Hepatocyte (in vitro differentiated cells): ENCODE measurements around the gene PYY. TPM values are rescaled to one million over a fixed set of nuclear protein-coding genes. Genes with fewer than 3 reads are reported as not detected.

Experiments used
- DNase-seq: peaks from one replicate; pipeline ENCODE4 v3.0.0-alpha.2; 2016; ENCODE audit warnings: low spot score
- H2AFZ ChIP-seq: fragments of 200-600 bp; sonication (generic); 2 replicates; pipeline ENCODE4 v1.6.0; 2016; ENCODE audit warnings: antibody characterized with exemption, mild to moderate bottlenecking
- H3K27ac ChIP-seq: fragments of 200-600 bp; sonication (generic); 2 replicates; pipeline ENCODE4 v1.5.1; 2016; ENCODE audit warnings: mild to moderate bottlenecking
- H3K27me3 ChIP-seq: fragments of 200-600 bp; sonication (generic); 2 replicates; pipeline ENCODE4 v1.6.1; 2016
- H3K36me3 ChIP-seq: fragments of 200-600 bp; sonication (generic); replicated peaks from 2 replicates; pipeline ENCODE4 v1.5.1; 2016; ENCODE audit warnings: low read depth; ENCODE audit not compliant: insufficient read depth
- H3K4me1 ChIP-seq: fragments of 200-600 bp; sonication (generic); 2 replicates; pipeline ENCODE4 v1.5.1; 2016; ENCODE audit warnings: mild to moderate bottlenecking, moderate library complexity; ENCODE audit not compliant: insufficient read depth
- H3K4me2 ChIP-seq: fragments of 200-600 bp; sonication (generic); 2 replicates; pipeline ENCODE4 v1.6.0; 2016
- H3K4me3 ChIP-seq: fragments of 200-600 bp; sonication (generic); 2 replicates; pipeline ENCODE4 v1.5.1; 2016; ENCODE audit warnings: mild to moderate bottlenecking
- H3K79me2 ChIP-seq: fragments of 200-600 bp; sonication (generic); 2 replicates; pipeline ENCODE4 v1.6.0; 2017; ENCODE audit warnings: mild to moderate bottlenecking
- H3K9me2 ChIP-seq: fragments of 200-600 bp; sonication (generic); replicated peaks from 2 replicates; pipeline ENCODE4 v1.6.0; 2017; ENCODE audit warnings: mild to moderate bottlenecking; ENCODE audit not compliant: insufficient read depth
- H3K9me3 ChIP-seq: fragments of 200-600 bp; sonication (generic); 2 replicates; pipeline ENCODE4 v1.5.1; 2016; ENCODE audit warnings: low read depth, mild to moderate bottlenecking
- H4K20me1 ChIP-seq: fragments of 200-600 bp; sonication (generic); 2 replicates; pipeline ENCODE4 v1.6.0; 2016; ENCODE audit warnings: mild to moderate bottlenecking; ENCODE audit not compliant: insufficient read depth, poor library complexity, severe bottlenecking
- EZH2 ChIP-seq: fragments of 200-600 bp; sonication (generic); IDR thresholded peaks from 2 replicates; pipeline ENCODE4 v1.6.1; 2016; ENCODE audit warnings: antibody characterized with exemption, mild to moderate bottlenecking, borderline replicate concordance
- EZH2phosphoT487 ChIP-seq: fragments of 200-600 bp; sonication (generic); IDR thresholded peaks from one replicate; pipeline ENCODE4 v1.6.1; 2018; ENCODE audit warnings: antibody characterized with exemption, mild to moderate bottlenecking, low read depth, moderate library complexity; ENCODE audit not compliant: unreplicated experiment, severe bottlenecking
- whole genome bisulfite sequencing: methylation state at CpG from one replicate; pipeline ENCODE4 v1.1.6; 2016; ENCODE audit warnings: low lambda C conversion rate; ENCODE audit errors: missing lambda C conversion rate; 5-methylcytosine and 5-hydroxymethylcytosine counted together
- polyA plus RNA-seq: library from polyadenylated mRNA; unstranded; fragments of >200 nt; fragmentation: Nextera tagmentation; extraction: Ambion mirVana; gene quantifications from 2 replicates; pipeline ENCODE4 v1.2.1, GENCODE V29; 2016
- total RNA-seq: library from RNA; depleted of rRNA; stranded (reverse); fragments of >200 nt; gene quantifications from 2 replicates; pipeline ENCODE4 v1.2.3, GENCODE V29; 2014
- TF ChIP-seq, protein P1 (sequence below): fragments of 200-600 bp; sonication (generic); IDR thresholded peaks from 2 replicates; pipeline ENCODE4 v1.5.1; 2016; ENCODE audit warnings: antibody characterized with exemption, mild to moderate bottlenecking; ENCODE audit not compliant: poor library complexity

PYY gene
- total and polyA plus RNA-seq, 2 experiments from 2014 or later: 16.9 TPM; not detected in 1

DNA sequence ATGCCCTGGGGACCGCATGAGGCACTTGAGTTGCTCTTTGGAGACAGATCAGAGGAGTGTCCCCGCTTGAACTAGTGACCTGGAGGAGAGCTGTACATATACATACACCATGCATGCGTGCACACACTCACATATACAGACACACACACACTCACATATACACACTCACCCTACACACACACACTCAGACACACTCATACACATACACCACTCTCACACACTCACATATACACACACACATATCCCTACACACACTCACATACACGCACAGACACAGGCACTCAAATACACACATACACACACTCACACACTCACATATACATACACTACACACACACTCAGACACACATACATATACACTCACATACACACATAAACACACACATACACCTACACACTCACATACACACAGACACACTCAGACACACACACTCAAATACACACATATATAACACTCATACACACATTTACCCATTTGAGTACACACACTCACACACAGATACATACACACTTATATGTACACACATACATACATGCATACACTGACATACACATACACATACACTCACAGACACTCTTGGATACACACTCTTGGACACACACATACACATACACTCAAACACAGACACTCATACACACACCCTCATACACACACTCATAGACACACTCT is 41.0 kb downstream of the PYY start:
- H3K4me3 ChIP-seq: no peak overlapping the region
- no peak overlapping the region for H3K4me2 ChIP-seq
- DNase-seq: no peak
- H3K4me1 ChIP-seq: peaks cover 2% of the 10 kb centered on the region
- TF ChIP-seq EZH2phosphoT487 (no peak), EZH2 (no peak)
- TF ChIP-seq, protein P1, sequence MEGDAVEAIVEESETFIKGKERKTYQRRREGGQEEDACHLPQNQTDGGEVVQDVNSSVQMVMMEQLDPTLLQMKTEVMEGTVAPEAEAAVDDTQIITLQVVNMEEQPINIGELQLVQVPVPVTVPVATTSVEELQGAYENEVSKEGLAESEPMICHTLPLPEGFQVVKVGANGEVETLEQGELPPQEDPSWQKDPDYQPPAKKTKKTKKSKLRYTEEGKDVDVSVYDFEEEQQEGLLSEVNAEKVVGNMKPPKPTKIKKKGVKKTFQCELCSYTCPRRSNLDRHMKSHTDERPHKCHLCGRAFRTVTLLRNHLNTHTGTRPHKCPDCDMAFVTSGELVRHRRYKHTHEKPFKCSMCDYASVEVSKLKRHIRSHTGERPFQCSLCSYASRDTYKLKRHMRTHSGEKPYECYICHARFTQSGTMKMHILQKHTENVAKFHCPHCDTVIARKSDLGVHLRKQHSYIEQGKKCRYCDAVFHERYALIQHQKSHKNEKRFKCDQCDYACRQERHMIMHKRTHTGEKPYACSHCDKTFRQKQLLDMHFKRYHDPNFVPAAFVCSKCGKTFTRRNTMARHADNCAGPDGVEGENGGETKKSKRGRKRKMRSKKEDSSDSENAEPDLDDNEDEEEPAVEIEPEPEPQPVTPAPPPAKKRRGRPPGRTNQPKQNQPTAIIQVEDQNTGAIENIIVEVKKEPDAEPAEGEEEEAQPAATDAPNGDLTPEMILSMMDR: no peak
- no peaks in the 10 kb centered on the region for H3K9me2 ChIP-seq
- H2AFZ ChIP-seq: no peak overlapping the region
- H3K27ac ChIP-seq: no peak overlapping the region
- peaks cover 27% of the 10 kb centered on the region for H3K27me3 ChIP-seq
- H3K9me3 ChIP-seq: no peaks in the 10 kb centered on the region
- no peaks in the 10 kb centered on the region for H4K20me1 ChIP-seq
- WGBS: 71% methylated on average over 4 of the region's 4 CpGs
- H3K36me3 ChIP-seq: no peaks in the 10 kb centered on the region
- H3K79me2 ChIP-seq: no peaks in the 10 kb centered on the region

DNA sequence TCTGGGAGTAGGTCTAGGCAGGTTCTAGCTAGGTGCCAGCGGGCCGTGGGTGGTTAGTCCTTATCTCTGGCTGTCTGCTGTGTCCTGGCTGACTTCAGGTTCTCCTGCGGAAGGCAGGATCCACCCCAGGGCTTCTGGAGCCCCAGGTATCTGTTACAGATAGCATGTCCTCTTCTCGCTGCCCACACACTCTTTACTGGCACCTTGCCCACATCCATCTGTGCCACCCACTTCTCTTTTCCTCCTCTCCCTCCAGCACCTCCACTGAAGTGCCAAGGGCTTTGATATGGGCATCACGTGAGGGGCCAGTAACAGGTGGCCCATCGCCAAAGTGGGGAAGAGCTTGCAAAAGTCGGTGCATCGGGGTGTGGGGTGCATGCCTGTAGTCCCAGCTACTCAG is 41.8 kb downstream of the PYY start:
- TF ChIP-seq, protein P1: no peak
- TF ChIP-seq EZH2 (no peak), EZH2phosphoT487 (no peak)
- no peak for DNase-seq
- 74% methylated on average over 8 of the region's 8 CpGs for WGBS
- Histone ChIP-seq H2AFZ (no peak overlapping the region), H3K4me3 (no peak overlapping the region), H3K4me1 (peaks cover 6% of the 10 kb centered on the region), H3K27ac (no peak overlapping the region), H3K9me3 (no peaks in the 10 kb centered on the region), H3K27me3 (peaks cover 26% of the 10 kb centered on the region), H3K36me3 (no peaks in the 10 kb centered on the region), H3K9me2 (no peaks in the 10 kb centered on the region), H4K20me1 (no peaks in the 10 kb centered on the region), H3K4me2 (no peak overlapping the region), H3K79me2 (no peaks in the 10 kb centered on the region)

DNA sequence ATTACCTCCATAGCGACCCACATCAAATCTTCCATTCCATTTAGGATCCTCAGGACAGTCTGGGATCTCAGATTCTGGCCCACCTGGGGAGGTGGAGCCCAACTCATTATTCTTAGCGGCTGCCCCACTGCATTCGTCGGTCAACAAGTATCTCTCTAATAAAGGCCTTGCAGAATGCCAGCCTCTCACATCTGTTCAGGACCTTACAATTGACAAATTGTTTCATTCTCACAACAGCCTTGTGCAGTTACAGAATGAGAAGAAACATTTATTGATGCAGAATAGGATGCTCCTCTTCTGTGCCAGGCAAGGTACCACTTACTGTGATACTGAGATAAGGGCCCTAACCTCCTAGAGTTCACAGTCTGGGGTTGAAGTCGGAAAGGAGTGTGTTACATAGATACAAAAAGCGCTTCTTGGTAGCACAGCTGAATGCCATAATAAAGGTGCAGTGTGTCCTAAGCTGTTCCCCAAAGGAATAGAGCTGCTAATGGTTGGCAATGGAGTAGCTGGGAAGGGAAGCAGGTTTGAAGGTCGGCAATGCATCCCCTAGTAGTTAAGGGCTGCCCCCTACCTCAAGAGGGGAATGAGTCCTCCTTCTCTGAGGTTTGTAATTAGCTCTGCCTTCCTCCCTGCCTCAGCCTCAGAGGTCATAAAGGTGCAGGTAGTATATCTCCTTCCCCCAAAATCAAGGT is 44.1 kb downstream of the PYY start:
- 61% methylated on average over 7 of the region's 7 CpGs for WGBS
- Histone ChIP-seq H3K27ac (no peak overlapping the region), H3K79me2 (no peaks in the 10 kb centered on the region), H4K20me1 (no peaks in the 10 kb centered on the region), H3K4me1 (peaks cover 11% of the 10 kb centered on the region), H3K36me3 (no peaks in the 10 kb centered on the region), H3K9me2 (no peaks in the 10 kb centered on the region), H3K4me3 (no peak overlapping the region), H2AFZ (no peak overlapping the region), H3K4me2 (no peak overlapping the region), H3K9me3 (no peaks in the 10 kb centered on the region), H3K27me3 (peaks cover 45% of the 10 kb centered on the region)
- TF ChIP-seq EZH2 (no peak), EZH2phosphoT487 (no peak)
- TF ChIP-seq, protein P1: no peak
- no peak for DNase-seq
